ENCODE data around the gene OR7G2. TPM values are rescaled to one million over a fixed set of nuclear protein-coding genes. Genes with fewer than 3 reads are reported as not detected.
A peak's percentile ranks its signal among the peaks of the same experiment; 100 is the strongest.

Gene OR7G2
- total and polyA plus RNA-seq, 9 of the 15 experiments (the other 6 are each of a cell fraction or from before 2014, with no cell fraction given), result 0.20 TPM; not detected in 8

DNA sequence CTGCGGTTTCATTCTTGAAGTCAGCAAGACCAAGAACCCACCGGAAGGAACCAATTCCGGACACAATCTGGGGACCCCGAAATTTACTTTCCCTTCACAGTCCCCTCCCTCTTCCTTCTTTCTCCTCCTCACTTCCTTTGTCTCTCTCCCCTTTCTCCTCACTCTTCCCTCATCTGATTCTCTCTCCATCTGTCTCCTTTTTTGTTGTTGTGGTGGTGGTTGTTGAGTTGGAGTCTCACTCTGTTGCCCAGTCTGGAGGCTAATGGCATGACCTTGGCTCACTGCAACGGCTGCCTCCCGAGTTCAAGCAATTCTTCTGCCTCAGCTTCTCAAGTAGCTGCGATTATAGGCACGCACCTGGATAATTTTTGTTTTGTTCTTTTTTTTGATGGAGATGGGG lies 53.1 kb downstream of the OR7G2 start:
- no peak overlapping the region for H3K4me2 ChIP-seq (ENCODE audit: insufficient read depth, low read length)
- TF ChIP-seq, protein P1, sequence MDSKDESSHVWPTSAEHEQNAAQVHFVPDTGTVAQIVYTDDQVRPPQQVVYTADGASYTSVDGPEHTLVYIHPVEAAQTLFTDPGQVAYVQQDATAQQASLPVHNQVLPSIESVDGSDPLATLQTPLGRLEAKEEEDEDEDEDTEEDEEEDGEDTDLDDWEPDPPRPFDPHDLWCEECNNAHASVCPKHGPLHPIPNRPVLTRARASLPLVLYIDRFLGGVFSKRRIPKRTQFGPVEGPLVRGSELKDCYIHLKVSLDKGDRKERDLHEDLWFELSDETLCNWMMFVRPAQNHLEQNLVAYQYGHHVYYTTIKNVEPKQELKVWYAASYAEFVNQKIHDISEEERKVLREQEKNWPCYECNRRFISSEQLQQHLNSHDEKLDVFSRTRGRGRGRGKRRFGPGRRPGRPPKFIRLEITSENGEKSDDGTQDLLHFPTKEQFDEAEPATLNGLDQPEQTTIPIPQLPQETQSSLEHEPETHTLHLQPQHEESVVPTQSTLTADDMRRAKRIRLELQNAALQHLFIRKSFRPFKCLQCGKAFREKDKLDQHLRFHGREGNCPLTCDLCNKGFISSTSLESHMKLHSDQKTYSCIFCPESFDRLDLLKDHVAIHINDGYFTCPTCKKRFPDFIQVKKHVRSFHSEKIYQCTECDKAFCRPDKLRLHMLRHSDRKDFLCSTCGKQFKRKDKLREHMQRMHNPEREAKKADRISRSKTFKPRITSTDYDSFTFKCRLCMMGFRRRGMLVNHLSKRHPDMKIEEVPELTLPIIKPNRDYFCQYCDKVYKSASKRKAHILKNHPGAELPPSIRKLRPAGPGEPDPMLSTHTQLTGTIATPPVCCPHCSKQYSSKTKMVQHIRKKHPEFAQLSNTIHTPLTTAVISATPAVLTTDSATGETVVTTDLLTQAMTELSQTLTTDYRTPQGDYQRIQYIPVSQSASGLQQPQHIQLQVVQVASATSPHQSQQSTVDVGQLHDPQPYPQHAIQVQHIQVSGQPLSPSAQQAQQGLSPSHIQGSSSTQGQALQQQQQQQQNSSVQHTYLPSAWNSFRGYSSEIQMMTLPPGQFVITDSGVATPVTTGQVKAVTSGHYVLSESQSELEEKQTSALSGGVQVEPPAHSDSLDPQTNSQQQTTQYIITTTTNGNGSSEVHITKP (IDR thresholded peaks at IDR 0.05; ENCODE audit: partially characterized antibody), result peak; percentile 93
- no peak for TF ChIP-seq ZNF76 (CRISPR knock-in tag; IDR thresholded peaks at IDR 0.05; ENCODE audit: borderline replicate concordance)
- no TSS peak for BruUV-seq (replicated peaks)
- H3K36me3 ChIP-seq (ENCODE audit: control insufficient read depth, insufficient read depth, low read length), result no peaks in the 10 kb centered on the region
- ChIA-PET CTCF (ENCODE audit: low intra/inter-chr PET ratio) (no interaction called here), POLR2A (interaction anchor here (1.2 kb wide), 1 partner anchor 9 kb away, joined by 3 read pairs; no protein-coding TSS in a partner anchor)
- no peaks in the 10 kb centered on the region for H3K9me1 ChIP-seq (ENCODE audit: control insufficient read depth, insufficient read depth, low read length)
- WGBS (ENCODE audit: insufficient coverage, low coverage, missing lambda C conversion rate), result 13% methylated on average over 7 of the region's 8 CpGs
- no peak overlapping the region for H3K4me3 ChIP-seq
- FAIRE-seq (no peak), ATAC-seq (no peak), DNase-seq (ENCODE audit: extremely low read depth in 1 of 4, low spot score in 3 of 4) (no peak)
- H3K79me2 ChIP-seq (ENCODE audit: control insufficient read depth, insufficient read depth, low read length), result no peaks in the 10 kb centered on the region
- H4K20me1 ChIP-seq (replicated peaks; ENCODE audit: control insufficient read depth, insufficient read depth, low read length), result no peaks in the 10 kb centered on the region
- no peak overlapping the region for H3K9ac ChIP-seq (ENCODE audit: insufficient read depth in 1 of 2, low read depth in 2 of 2, low read length in 2 of 2)
- H2AFZ ChIP-seq (ENCODE audit: low read depth, low read length), result no peak overlapping the region
- H3K27me3 ChIP-seq (ENCODE audit: control insufficient read depth in 2 of 2, insufficient read depth in 2 of 2, low read length in 2 of 2), result peaks cover 0 to 6% of the 10 kb centered on the region in 2 experiments; a peak in 1 of 5 replicates
- peaks cover 0 to 1% of the 10 kb centered on the region in 2 experiments; a peak in 1 of 5 replicates for H3K4me1 ChIP-seq (replicated peaks in 1 of 2; ENCODE audit: control insufficient read depth in 2 of 2, insufficient read depth in 2 of 2, low read length in 2 of 2)
- H3K9me3 ChIP-seq (replicated peaks; ENCODE audit: control insufficient read depth, insufficient read depth, low read depth, low read length), result no peaks in the 10 kb centered on the region
- intact Hi-C loops (cut with micrococcal nuclease) (no loop called here), in situ Hi-C loops (cut with MboI) (no loop called here)
- no peak overlapping the region for H3K27ac ChIP-seq (ENCODE audit: extremely low read depth, low read depth, low read length)

All from K562 (cell line).